Activated CD8-positive, alpha-beta memory T cell treated with anti-CD3 and anti-CD28 coated beads, Interleukin-2, amount 50 U/mL, for 24 hours (primary cell): Measurements from ENCODE around the gene CLCN4.

Experiments used
- DNase-seq: peaks from one replicate; pipeline ENCODE4 v3.0.0-alpha.2; 2020; ENCODE audit errors: extremely low read depth

The CLCN4 gene

DNA sequence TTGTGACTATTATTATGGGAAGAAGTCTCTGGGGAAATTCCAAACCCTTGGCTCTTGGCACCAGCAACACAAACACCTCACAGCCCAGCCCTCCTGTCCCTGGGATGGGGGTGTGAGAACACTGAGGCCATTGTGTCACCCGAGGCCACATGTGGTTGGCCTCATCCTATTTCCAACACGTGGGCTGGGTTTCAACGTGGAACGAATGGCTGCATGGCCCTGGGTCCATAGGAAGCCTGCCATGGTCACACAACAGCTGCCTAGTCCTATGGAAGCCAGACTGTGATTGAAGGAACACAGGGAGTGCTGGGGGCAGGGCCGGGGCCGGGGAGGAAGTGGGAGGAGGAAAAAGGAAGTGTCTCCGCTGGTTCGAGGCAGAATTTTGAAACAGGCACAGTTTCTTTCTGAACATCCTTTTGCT lies 10.0 kb downstream of the CLCN4 start:
- DNase-seq, result no peak

GRCh38 chrX:10167573-10167972 lies 10.8 kb downstream of the CLCN4 start:
- no peak for DNase-seq

DNA sequence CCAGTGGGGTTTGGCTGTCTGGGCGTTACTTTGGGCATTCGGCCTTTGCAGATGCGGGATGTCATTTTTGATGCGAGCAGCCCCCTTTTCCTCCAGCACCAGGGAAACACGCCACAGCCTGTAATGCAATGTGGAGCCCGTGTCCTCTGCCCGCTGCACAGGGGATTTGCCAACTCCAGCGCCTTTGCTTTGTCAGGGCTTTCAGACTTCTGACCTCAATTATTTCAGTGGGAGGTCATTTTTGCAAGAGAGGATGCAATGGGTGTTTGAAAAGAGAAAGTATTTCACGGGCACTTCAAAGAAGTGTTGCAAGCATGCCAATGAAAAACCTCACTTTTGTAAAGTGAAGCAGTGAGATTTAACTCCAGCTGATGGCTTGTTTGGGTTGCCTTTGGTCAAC lies 11.5 kb downstream of the CLCN4 start:
- no peak for DNase-seq

DNA sequence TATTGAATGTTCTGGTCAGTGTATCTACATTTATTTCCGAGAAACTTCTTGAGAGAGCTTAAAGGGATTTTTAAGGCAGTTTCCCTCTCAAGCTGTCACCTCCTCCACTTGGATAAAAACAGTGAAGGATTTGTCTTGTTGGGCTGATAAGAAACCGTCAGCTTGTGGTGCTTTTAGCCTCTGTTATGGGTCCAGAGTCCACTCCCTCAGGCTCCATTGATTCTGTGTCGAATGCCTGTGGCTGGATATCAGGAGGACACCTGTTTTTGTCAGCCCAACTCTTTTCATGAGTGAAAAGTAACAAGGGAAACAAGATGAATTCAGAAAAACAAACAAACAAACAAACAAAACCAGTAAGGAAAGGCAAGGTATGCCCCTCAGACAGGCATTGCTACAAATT lies 12.4 kb downstream of the CLCN4 start:
- no peak for DNase-seq

DNA sequence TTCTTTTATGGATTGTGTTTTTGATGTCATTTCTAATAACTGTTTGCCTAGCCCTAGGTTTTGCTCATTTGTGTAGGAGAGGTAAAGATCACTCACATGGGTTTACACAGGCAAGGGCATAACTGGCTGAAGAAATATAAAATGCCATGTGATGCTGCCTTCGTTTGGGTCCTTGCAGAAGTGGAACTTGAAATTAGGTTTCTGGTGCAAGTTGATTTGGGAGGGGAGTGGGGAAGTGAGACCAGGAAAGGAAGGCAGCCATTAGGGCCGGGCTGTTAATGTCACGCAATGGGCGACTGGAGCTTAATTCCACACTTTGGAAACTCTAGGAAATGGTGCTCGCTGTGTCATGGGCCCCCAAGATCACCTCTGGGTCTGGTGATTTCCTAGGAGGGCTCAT lies 14.5 kb downstream of the CLCN4 start:
- no peak for DNase-seq

DNA sequence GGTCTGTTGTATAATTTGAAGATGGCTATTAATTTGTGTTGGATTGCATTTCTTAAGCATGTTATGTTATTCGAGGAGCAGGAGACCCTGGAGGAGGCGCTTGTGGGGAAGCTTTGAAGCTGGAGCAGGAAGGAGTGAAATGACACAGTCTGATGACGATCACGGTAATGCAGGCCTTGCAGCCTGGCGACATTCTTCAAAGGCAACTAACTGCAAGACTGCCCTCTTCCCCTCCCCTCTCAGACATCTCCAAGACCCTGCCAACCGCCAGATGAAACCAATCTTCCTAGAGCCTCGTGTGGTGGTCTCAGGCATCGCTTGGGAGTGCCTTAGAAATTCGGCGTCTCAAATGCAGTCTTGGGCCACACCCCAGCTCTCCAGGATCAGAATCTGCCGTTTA lies 16.1 kb downstream of the CLCN4 start:
- DNase-seq, result no peak

DNA sequence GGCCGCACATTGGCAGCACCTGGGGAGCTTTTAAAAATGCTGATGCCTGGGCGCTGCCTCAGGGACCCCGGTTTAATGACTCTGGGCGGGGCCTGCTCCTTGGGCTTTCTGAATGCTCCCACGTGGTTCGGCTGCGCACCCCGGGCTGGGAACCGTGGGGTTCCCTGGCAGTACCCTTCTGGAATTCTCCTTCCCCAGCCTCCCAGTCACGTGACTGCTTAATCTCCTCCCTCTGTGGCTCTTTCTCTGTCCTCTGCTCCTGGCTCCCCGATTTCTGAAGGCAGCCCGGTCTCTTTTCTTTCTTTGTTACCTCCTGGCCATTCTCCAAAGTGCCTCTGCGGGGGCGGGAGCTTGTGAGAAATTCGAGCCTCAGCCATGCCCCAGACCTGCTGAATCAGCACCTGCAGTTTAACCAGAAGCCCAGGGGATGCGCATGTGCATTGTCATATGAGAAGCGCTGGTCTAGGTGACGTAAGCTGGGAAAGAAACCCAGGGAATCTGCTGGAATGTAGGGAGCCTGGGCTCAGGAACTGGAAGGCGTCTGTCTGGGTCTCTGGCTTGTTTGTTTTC lies 16.6 kb downstream of the CLCN4 start:
- DNase-seq, result no peak

- DNase-seq, result no peak
Measured at GRCh38 chrX:10174051-10174450, 17.3 kb downstream of the CLCN4 start.

DNA sequence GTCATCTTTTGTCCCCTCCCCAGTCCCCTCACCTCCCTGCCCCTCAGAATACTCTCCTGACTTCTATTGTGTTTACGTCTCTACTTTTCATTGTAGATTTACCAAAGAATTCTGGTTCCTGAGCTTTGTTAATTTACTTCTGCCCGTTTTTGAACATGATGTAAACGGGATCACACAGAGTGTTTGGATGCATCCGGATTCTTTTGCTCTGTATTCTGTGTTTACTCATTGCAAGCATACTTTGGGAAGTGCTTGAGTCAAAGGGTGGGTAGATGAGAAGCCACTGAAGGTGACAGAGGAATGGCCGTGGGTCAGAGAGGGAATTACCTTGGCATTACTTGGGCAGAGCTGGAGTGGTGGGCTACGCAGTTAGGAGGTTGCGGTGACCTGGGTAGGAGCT lies 18.0 kb downstream of the CLCN4 start:
- DNase-seq, result no peak

DNA sequence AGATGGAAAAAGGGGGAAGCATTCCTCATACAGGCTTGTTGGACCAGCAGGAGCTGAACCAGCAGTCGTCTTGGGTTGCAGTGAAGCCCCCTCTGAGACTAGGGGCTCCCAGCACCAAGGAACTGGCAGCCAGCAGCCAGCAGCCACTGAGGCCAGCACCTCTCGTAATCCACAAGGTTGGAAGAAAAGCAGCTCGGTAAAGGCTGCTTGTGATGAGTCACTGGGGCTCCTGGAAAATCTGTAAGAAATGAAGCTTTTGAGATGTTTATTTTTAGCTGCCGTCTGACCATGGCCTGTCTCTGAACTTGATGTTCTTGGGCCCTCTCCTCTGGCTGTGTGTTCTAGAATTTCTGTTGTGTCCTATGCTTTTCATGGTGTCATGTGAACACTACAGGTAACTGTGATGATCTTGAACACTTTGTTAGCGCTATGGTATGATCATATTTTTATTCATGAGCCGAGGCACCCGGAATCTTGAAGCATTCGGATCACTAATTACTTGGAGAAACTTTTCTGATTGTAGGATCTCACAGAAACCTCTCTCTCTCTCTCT lies 18.6 kb downstream of the CLCN4 start:
- no peak for DNase-seq

- DNase-seq, result no peak
Measured at GRCh38 chrX:10176121-10177003, 19.6 kb downstream of the CLCN4 start.

DNA sequence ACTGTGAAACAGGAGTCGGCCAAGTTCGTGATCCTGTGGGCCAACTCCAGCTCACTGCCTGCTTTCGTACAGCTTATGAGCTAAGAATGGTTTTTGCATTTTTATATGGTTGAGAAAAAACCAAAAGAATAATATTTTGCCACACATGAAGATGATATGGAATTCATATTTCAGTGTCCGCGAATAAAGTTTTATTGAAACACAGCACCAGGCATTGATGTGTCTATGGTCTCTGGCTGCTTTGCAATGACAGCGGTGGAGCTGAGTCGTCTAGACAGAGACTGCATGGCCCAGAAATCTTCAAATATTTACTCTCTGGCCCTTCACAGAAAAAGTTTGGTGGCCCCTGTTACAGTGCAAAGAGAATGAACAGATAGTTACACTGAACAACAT lies 20.2 kb downstream of the CLCN4 start:
- no peak for DNase-seq

- no peak for DNase-seq
Measured at GRCh38 chrX:10177601-10178000, 20.8 kb downstream of the CLCN4 start.

GRCh38 chrX:10178866-10179463 lies 22.2 kb downstream of the CLCN4 start:
- no peak for DNase-seq

DNA sequence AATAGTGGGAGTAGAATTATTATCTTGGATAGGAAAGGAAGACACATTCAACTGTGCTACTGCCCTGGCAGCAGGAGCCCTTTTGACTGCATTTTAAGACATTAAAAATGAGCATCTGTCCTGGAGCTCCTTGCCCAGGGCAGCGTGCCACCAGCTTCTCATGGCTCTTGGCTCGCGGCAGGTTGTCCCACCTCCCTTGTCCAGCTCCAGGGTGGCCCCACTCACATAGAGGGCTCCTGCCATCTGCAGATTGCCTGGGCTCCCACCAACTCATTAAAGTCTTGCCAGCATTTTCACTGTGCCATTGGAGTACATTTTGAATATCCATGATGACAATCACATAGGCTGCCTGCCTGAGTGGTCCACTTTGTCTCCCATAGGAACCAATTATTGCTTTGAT lies 27.0 kb downstream of the CLCN4 start:
- no peak for DNase-seq

GRCh38 chrX:10184411-10184810 lies 27.6 kb downstream of the CLCN4 start:
- DNase-seq, result no peak

- no peak for DNase-seq
Measured at GRCh38 chrX:10186355-10186754, 29.6 kb downstream of the CLCN4 start.

DNA sequence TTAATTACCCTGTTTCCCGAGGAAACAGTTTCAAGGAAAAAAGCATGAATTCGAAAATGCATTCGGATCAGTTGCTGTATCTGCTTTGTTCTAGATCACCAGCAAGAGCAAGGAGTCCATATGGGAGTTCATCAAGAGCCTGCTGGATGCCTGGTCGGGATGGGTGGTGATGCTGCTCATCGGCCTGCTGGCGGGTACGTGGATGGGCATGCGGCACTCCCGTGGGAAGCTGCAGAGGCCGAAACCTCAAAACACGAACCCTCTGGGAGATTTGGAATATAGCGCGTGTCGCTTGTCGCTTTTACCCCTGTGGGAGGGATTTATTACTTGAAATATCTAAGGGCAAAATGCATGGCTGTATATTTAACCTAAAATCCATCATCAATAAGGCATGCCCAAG lies 30.6 kb downstream of the CLCN4 start:
- DNase-seq, result no peak

DNA sequence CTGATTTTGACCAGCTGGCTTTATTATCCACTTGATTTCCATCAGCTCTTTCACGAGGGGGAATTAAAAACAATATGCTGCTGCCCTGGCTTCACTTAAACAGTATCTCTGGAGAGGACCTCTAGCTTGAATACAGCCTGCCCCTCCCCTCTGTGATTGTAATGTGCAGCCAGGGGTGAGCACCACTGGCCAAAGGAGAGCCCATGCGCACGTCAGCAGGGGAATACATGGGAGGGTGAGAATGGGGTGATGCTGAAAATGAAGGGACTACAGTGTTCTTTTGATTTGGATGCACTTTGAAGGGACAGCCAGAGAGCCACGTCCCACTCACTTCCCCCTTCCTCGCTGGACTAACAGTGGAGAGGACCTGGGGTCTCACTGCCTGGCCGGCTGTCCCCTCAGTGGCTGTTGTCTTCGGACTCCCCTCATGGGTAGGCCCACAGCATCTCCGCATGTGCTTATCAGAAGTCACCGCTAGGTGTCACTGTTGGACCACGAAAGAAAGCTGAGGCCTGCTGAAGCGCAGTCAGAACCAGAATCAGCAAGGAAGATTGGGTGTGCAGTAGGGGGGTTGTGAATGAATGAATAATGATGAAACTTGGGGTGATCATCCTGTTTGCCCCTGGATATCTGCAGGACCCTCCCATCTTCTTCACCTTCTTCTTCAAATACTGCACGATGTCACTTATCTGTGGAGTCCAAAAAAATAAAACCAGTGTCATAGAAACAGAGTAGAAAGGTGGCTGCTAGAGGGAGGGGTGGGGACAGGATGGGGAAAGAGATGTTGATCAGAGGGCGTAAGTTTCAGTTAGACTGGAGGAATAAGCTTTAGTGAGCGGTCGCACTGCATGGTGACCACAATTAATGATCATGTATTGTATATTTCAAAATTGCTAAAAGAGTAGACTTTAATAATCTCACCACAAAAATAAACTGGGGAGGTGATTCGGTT lies 32.8 kb downstream of the CLCN4 start:
- DNase-seq, result peak; percentile 6

GRCh38 chrX:10190367-10190766 lies 33.6 kb downstream of the CLCN4 start:
- DNase-seq, result no peak

- DNase-seq, result no peak
Measured at GRCh38 chrX:10193587-10193986, 36.8 kb downstream of the CLCN4 start.

GRCh38 chrX:10195425-10195824 lies 38.6 kb downstream of the CLCN4 start:
- no peak for DNase-seq
